ENCODE data around the gene CD24. TPM values are rescaled to one million over a fixed set of nuclear protein-coding genes. Genes with fewer than 3 reads are reported as not detected.
A peak's percentile ranks its signal among the peaks of the same experiment; 100 is the strongest.
"Not testable (repeated sequence)": the region's sequence is repeated elsewhere in the genome, so short reads cannot be mapped to it uniquely, and the experiment has no call there.

CD24 gene
- total RNA-seq (1 to 10 TPM in 1 of 4 donors, under 1 TPM in 3; 0.29 to 1.5 (median 0.77) TPM), polyA plus RNA-seq (1 to 10 TPM in 1 of 3 donors, under 1 TPM in 2; 0.26 to 1.4 (median 0.56) TPM)
- long read RNA-seq, donor 1, partial matches to known transcripts = 0 of 1 reads
- long read RNA-seq, donor 1, other reads (novel, unspliced or antisense) = 0 of 1 reads
- long read RNA-seq, donor 2 = 0 reads

GRCh38 chr6:106974336-106974998 is at the start of gene CD24:
TSS of gene CD24 (minus strand) at chr6:106974729. CDS start at chr6:106974646, 83 bp downstream.
- intact Hi-C loops (cut with DNase I) = no loop called here
- WGBS, 3 donors = 0 to 1% (median 1%) methylated on average over 30 to 73 of the region's 73 CpGs
- TF ChIP-seq CTCF (IDR thresholded peaks at IDR 0.05) = no peak
- H3K4me1 ChIP-seq = peaks cover 12% of the 10 kb centered on the region
- ATAC-seq = no peak
- DNase-seq = no peak
- H3K4me3 ChIP-seq = peak within 1 kb of the TSS; percentile 67
- H3K9me3 ChIP-seq = no peaks in the 10 kb centered on the region
- H3K27ac ChIP-seq = no peak within 1 kb of the TSS
- no peaks in the 10 kb centered on the region for H3K36me3 ChIP-seq (ENCODE audit: insufficient read depth in 1 of 2, low read depth in 1 of 2)
- H3K27me3 ChIP-seq (ENCODE audit: insufficient read depth in 3 of 3, low read length in 2 of 3) = peaks cover 0 to 63% (median 12%) of the 10 kb centered on the region in 3 donors

DNA sequence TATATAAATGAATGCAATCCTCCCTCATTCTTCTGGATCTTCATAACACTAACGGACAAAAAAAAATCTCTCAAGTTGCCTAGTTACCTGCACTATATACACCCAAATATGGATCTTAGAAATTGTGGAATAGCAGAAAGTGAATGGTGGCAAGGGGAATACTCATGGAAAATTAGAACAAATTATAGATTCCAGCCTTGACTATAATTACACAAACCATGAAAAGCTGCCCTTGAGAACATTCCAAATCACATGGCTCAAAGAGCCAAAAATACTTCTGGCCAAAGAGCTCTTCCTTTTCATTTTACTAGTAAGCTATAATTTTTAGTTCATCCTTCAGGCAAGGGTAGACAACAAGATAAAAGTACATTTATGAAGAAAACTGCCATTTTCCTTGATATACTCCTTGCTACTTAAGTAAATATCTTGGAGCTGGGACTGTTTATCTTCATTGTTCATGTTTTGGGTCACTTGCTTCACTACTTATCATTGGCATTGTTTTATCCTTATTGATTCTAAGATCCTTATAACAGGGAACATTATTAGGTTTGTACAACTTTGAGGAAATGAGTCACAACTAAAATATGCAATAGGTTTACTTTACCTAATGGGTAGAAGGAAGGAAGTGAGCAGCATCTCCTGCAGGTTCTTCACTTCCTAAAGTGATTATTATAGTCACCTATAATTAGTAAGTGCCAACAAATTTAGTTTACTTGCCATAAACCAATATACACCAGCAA is 47.1 kb upstream of the CD24 start:
- no peaks in the 10 kb centered on the region for H3K9me3 ChIP-seq
- no peaks in the 10 kb centered on the region for H3K27me3 ChIP-seq (ENCODE audit: insufficient read depth in 3 of 3, low read length in 2 of 3)
- no peaks in the 10 kb centered on the region for H3K4me1 ChIP-seq
- no peak overlapping the region for H3K27ac ChIP-seq
- no peaks in the 10 kb centered on the region for H3K36me3 ChIP-seq (ENCODE audit: insufficient read depth in 1 of 2, low read depth in 1 of 2)
- intact Hi-C loops (cut with DNase I) = no loop called here
- WGBS, 3 donors = 55 to 66% (median 60%) methylated on average over 1 of the region's 1 CpG
- no peak for DNase-seq
- no peak for ATAC-seq
- no peak overlapping the region for H3K4me3 ChIP-seq
- no peak for TF ChIP-seq CTCF (IDR thresholded peaks at IDR 0.05)

DNA sequence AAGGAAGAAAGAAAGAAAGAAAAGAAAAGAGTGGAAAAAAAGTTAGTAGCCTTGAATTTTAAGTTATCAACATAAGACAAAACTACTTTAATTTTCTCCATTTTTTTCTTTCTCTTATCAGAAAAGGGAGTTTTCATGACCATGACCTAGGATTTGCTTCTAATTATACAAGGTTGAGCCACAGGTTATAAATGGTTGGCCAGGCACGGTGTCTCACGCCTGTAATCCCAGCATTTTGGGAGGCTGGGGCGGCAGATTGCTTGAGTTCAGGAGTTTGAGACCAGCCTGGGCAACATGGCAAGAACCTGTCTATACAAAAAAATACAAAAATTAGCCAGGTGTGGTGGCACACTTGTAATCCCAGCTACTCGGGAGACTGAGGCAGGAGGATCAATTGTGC is 45.7 kb upstream of the CD24 start:
- 62 to 65% (median 64%) methylated on average over 4 of the region's 4 CpGs for WGBS, 3 donors
- DNase-seq (no peak), ATAC-seq (no peak)
- no peaks in the 10 kb centered on the region for H3K9me3 ChIP-seq
- no peak overlapping the region for H3K4me3 ChIP-seq
- no peaks in the 10 kb centered on the region for H3K27me3 ChIP-seq (ENCODE audit: insufficient read depth in 3 of 3, low read length in 2 of 3)
- no peaks in the 10 kb centered on the region for H3K4me1 ChIP-seq
- TF ChIP-seq CTCF (IDR thresholded peaks at IDR 0.05) = no peak
- no peak overlapping the region for H3K27ac ChIP-seq
- H3K36me3 ChIP-seq (ENCODE audit: insufficient read depth in 1 of 2, low read depth in 1 of 2) = no peaks in the 10 kb centered on the region
- intact Hi-C loops (cut with DNase I) = no loop called here

- H3K27me3 ChIP-seq (ENCODE audit: insufficient read depth in 3 of 3, low read length in 2 of 3); H3K4me1 ChIP-seq; ATAC-seq; intact Hi-C loops (cut with DNase I); DNase-seq; H3K9me3 ChIP-seq; H3K4me3 ChIP-seq; H3K27ac ChIP-seq; H3K36me3 ChIP-seq (ENCODE audit: insufficient read depth in 1 of 2, low read depth in 1 of 2): not testable (repeated sequence)
- 79 to 89% (median 81%) methylated on average over 8 of the region's 8 CpGs for WGBS, 3 donors
Observed at GRCh38 chr6:107019628-107020027, 45.1 kb upstream of the CD24 start.

DNA sequence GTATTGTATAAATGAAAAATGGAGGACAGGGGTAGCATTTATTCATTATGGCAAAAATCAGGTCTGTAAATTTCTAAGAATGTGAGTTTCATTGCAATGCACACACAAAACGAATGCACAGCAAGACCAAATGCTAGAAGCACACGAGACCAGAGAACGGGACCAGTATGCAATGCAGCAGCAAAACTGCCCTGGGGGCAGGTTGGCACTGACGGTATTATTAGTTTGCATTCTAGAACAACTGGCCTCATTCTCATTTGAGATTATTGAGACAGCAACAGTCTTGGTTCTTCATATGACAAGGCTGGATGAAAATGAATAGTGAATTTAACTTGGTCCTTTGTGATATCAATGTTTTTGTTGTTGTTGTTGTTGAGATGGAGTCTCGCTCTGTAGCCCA is 44.5 kb upstream of the CD24 start:
- intact Hi-C loops (cut with DNase I) = no loop called here
- 84 to 95% (median 91%) methylated on average over 5 of the region's 5 CpGs for WGBS, 3 donors
- Histone ChIP-seq H3K36me3 (ENCODE audit: insufficient read depth in 1 of 2, low read depth in 1 of 2) (no peaks in the 10 kb centered on the region), H3K27me3 (ENCODE audit: insufficient read depth in 3 of 3, low read length in 2 of 3) (no peaks in the 10 kb centered on the region), H3K27ac (no peak overlapping the region), H3K4me3 (no peak overlapping the region), H3K4me1 (no peaks in the 10 kb centered on the region), H3K9me3 (no peaks in the 10 kb centered on the region)
- no peak for DNase-seq
- ATAC-seq = no peak
- no peak for TF ChIP-seq CTCF (IDR thresholded peaks at IDR 0.05)

All from psoas muscle (tissue), 8 donors.